GM13977 (cell line): ENCODE measurements around the gene RNF7.

Experiments used
- DNase-seq: peaks from one replicate; pipeline ENCODE4 v3.0.0; 2012; ENCODE audit warnings: low spot score
- in situ Hi-C: fragments of 300-500 bp; cut with MboI; formaldehyde crosslinking; loops from one replicate; pipeline ENCODE4 v1.12.0; 2022; ENCODE audit warnings: low sequenced_read_pairs, low pct_unique_long_range_greater_than_20kb, mixed read lengths, inconsistent platforms; ENCODE audit not compliant: unreplicated experiment
- TF ChIP-seq, protein P1 (sequence below): IDR thresholded peaks from 2 replicates; pipeline ENCODE4 v1.5.1; 2012; ENCODE audit warnings: mild to moderate bottlenecking, control low read depth; ENCODE audit not compliant: insufficient read depth; ENCODE audit errors: extremely low read depth, missing control alignments

The RNF7 gene

GRCh38 chr3:141735176-141735575 is 2.9 kb upstream of the RNF7 start:
- TF ChIP-seq, protein P1, sequence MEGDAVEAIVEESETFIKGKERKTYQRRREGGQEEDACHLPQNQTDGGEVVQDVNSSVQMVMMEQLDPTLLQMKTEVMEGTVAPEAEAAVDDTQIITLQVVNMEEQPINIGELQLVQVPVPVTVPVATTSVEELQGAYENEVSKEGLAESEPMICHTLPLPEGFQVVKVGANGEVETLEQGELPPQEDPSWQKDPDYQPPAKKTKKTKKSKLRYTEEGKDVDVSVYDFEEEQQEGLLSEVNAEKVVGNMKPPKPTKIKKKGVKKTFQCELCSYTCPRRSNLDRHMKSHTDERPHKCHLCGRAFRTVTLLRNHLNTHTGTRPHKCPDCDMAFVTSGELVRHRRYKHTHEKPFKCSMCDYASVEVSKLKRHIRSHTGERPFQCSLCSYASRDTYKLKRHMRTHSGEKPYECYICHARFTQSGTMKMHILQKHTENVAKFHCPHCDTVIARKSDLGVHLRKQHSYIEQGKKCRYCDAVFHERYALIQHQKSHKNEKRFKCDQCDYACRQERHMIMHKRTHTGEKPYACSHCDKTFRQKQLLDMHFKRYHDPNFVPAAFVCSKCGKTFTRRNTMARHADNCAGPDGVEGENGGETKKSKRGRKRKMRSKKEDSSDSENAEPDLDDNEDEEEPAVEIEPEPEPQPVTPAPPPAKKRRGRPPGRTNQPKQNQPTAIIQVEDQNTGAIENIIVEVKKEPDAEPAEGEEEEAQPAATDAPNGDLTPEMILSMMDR = no peak
- in situ Hi-C loops = no loop called here
- DNase-seq = no peak

GRCh38 chr3:141735770-141736465 is 2.2 kb upstream of the RNF7 start:
- no peak for DNase-seq
- in situ Hi-C loops = no loop called here
- TF ChIP-seq, protein P1 = no peak

GRCh38 chr3:141737093-141737492 is 1.0 kb upstream of the RNF7 start:
- in situ Hi-C loops = no loop called here

DNA sequence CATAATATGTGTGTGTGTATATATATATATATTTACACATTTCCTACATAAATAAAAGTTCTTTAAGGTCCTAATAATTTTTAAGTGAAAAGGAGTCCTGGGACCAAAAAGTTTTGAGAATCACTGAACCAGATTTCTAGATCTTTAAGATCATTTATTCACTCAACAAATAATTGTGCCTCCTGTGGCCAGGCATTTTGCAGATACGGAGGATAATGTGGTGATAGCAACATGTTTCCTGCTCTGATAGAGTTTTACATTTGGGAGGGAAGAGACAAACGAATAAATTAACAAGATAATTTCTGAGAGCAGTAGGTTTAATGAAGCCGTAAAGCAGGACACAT is 448 bp upstream of the RNF7 start:
- DNase-seq = no peak
- TF ChIP-seq, protein P1 = no peak
- in situ Hi-C loops = no loop called here

More at GRCh38 chr3:141737093-141737492, 1.0 kb upstream of the RNF7 start:
- TF ChIP-seq, protein P1 = no peak
- DNase-seq = no peak

- in situ Hi-C loops = no loop called here
- DNase-seq = peak; percentile 15
- TF ChIP-seq, protein P1 = no peak
Observed at GRCh38 chr3:141738891-141739363, 829 bp downstream of the RNF7 start.

- in situ Hi-C loops = no loop called here
- TF ChIP-seq, protein P1 = no peak
- DNase-seq = no peak
Observed at GRCh38 chr3:141739731-141740130, 1.6 kb downstream of the RNF7 start.

DNA sequence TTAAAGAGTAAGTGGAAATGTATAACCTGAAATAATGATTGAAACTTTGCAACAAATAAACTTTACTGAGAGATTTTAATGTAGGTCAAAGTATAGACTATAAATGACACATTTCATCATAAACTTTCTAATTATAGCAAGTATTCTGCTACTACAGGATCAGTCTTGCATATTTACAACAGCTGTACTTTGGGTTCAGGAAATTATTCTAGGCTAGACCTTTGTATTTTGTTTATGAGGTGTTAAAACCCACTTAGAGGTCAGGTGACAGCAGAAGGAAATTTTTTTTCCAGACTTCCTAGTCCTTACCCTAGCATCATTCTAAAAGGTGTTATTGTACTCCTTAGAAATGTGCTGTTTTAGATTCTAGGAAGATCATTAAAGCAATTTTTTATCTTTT is 2.3 kb downstream of the RNF7 start:
- TF ChIP-seq, protein P1 = no peak
- no peak for DNase-seq
- in situ Hi-C loops = no loop called here
